ENCODE results near the gene GBA3.

GBA3 gene

DNA sequence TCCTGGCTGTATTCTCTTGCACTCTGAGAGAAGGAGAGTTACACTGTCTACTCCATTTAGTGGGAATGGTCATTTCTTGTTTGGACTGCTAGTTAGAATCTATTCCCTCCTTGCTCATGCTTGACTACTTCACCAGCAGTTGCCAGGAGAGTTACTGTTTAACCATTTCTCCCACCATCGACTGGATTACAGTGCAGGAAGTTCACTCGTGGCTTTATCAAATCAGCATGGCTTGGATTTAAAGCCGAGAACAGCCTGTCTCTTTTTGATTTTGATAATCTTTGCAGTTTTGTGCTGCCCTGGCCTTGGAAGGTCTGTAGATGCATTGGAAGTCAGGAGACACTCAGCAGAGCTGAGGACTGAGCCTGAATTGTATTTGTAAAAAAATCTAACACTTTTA, 3.2 kb downstream of the GBA3 start:
- no peak for FAIRE-seq

DNA sequence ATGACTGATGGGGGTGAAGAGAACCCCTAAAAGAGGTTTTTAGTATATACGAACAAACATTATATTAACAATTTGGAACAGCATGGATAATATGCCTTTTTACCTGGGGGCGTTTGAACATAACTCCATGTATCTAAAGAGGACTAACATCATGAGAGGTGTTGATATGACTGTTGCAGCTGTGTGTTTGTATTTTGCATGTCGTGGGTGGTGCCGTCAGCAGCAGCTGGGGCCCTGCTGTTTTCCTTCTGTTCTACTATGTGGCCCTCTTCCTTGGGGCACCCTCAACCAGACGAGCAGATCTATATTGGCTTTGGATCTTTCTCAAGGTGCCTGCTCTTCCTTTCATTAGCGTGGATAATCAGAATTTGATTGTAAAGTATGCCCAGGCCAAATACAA, 11.2 kb downstream of the GBA3 start:
- no peak for FAIRE-seq

- no peak for FAIRE-seq
These were observed 14.7 kb downstream of the GBA3 start for GRCh38 chr4:22707390-22707789.

DNA sequence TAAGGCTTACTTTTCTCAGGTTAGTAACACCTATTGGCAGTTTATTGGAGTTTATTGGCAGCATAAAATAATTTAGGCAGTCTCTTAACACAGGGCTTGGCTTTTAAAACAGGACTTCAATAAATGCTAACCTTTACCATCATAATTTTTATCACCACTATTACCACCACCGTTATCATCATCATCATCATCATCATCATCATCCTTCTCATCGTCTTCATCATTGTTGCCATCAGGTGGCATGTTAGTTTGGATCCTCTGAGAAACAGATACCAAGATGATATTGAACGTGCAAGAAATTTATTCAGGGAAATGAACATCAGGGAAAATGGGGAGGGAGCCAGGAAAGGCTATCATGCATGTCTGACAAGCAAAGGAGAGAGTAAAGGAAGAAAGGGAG, 16.2 kb downstream of the GBA3 start:
- FAIRE-seq = no peak

- FAIRE-seq = no peak
These were observed 19.4 kb downstream of the GBA3 start for GRCh38 chr4:22712105-22712504.

DNA sequence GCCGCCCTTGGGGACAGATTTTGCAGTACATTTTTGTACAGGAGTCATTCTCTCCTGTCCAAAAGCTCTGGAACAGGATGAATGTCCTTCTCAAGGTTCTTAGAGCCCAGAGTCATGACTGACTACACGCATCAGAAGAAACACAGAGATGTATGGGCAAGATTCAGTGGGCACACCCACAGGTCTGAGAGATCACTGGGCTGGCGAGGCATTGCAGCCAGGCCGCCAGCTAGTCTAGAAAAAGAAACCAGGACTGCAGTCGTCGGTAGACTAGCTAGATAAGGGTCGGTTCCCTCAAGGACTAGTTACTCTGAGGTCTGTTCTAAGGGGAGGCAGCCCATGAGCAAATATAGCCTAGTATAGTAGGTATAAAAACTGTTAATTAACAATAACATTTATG, 19.8 kb downstream of the GBA3 start:
- FAIRE-seq = no peak

DNA sequence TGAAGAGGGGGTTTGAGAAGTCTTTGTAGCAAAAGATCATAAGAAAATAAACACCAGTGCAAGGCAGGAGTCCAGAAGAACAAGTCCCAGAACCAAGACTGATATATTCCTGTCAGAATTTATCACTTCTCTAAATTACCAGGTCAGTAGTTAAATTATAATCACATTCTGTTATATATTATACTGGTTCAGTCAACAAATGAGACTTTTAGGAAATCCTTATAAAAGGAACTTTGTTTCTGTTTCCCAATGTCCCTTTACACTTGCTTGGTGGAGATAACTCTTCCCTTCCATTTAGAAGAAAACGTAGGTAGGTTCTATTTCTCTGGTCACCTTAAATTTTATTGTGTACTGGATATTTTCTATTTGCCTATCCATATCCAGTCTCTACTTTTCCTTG, 21.1 kb downstream of the GBA3 start:
- no peak for FAIRE-seq

GRCh38 chr4:22719218-22719617, 26.5 kb downstream of the GBA3 start:
- no peak for FAIRE-seq

- FAIRE-seq = no peak
These were observed 27.4 kb downstream of the GBA3 start for GRCh38 chr4:22720091-22720490.

- no peak for FAIRE-seq
These were observed 28.5 kb downstream of the GBA3 start for GRCh38 chr4:22721204-22721603.

GRCh38 chr4:22730021-22730420, 37.3 kb downstream of the GBA3 start:
- FAIRE-seq = no peak

GRCh38 chr4:22733816-22734215, 41.1 kb downstream of the GBA3 start:
- FAIRE-seq = no peak

- FAIRE-seq = no peak
These were observed 44.2 kb downstream of the GBA3 start for GRCh38 chr4:22736912-22737311.

DNA sequence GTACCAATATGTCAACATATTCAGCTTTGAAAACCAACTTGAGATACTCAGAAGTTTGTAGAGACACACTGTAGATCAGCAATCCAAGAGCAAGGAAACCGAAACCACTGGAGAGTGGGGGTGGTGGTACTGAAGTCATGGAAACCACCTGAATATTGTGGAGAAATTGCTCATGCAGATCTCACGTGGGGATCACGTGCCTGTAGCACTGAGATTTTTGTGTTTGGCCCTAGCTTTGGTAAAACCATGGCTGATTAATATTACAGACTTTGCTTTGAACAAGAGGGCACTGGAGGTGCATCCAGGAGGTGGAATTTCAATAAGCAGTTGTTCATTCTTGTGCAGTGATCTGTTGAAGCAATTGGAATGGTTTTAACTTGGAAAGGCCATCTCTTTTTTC, 47.2 kb downstream of the GBA3 start:
- FAIRE-seq = no peak

GRCh38 chr4:22741744-22742143, 49.0 kb downstream of the GBA3 start:
- no peak for FAIRE-seq

- no peak for FAIRE-seq
These were observed 50.6 kb downstream of the GBA3 start for GRCh38 chr4:22743290-22743689.

DNA sequence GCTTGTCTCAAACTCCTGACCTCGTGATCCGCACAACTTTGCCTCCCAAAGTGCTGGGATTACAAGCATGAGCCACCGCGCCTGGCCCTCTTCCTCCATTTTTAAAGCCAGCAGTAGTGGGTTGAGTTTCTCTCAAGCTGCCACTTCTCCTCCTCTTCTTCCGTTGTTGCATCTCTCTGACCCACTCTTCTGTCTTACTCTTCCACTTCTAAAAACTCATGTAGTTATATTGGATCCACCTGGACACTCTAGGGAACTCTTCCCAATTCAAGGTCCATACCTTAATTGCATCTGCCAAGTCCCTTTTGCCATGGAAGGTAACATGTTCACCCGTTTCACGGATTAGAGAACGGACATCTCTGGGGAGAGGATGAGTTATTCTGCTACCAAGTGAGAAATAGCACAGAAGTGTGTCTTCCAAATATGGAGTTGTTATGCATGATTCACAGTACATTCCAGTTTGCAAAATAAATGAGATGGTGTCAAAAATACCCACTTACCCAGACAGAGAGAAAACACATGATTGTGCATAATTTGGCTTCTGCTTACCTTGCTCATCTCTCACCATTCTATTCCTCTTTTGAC, 51.8 kb downstream of the GBA3 start:
- no peak for FAIRE-seq

GRCh38 chr4:22745234-22745633, 52.5 kb downstream of the GBA3 start:
- no peak for FAIRE-seq

GRCh38 chr4:22754116-22754515, 61.4 kb downstream of the GBA3 start:
- no peak for FAIRE-seq

GRCh38 chr4:22762548-22762947, 69.8 kb downstream of the GBA3 start:
- FAIRE-seq = no peak

DNA sequence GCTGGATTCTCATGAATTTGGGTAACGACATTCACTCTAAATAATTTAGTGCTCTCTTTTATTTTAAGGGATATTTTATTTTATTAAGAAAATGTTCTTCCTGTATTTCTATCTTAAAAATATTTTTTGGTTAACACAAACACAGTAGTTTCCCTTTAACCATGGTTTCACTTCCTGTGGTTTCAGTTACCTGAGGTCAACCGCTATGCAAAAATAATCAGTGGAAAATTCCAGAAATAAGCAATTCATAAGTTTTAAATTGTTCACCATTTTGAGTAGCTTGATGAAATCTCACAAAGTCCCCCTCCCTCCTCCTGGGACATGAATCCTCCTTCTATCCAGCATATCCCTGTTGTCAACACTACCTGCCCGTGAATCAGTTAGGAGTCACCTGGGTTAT, 71.4 kb downstream of the GBA3 start:
- FAIRE-seq = no peak

DNA sequence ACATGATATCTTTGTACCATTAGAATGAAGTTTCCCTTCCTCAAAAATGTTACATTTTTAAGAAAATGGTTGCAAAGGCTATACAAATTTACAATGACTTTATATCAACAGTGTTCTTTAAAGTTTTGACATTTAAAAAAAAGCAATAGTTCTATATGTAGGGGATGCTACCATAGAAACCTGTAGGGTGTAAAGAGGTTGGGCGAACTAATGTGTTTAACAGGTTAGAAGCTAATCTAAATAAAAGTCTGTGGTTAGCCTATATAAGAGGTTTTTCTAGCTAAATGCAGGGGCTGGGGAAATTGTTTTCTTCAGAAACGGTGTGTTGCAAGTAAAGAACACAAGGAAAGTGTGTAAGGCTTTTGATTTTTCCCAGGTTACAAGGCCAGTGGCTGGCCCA, 73.3 kb downstream of the GBA3 start:
- FAIRE-seq = no peak

- no peak for FAIRE-seq
These were observed 85.9 kb downstream of the GBA3 start for GRCh38 chr4:22778547-22779163.

DNA sequence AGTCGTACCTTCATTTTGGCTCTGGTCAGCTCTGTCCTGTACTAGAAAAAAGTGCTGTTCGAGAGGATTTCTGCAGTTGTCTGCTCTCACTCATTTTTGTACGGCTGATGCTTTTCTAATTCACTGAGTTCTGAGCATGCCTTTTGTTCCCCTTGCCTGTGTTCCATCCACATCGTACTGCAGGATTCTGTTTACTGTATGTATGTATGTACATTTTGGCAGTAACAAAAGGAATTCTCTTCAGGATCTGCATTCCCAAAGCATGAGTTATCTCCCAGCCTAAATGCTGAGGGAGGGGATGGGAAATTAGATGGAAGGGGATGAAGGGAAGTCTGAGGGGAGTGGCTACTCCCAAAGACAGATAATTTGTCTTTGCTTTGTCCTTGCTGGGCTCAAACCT, 87.6 kb downstream of the GBA3 start:
- no peak for FAIRE-seq

- no peak for FAIRE-seq
These were observed 88.1 kb downstream of the GBA3 start for GRCh38 chr4:22780797-22781196.

Measured in endometrium (tissue), 2 donors.